SK-N-SH (cell line): ENCODE results near the gene FAM221B. TPM values are rescaled to one million over a fixed set of nuclear protein-coding genes. Genes with fewer than 3 reads are reported as not detected.

Experiments used
- CTCF ChIA-PET: fragments of 300-600, 350-600 bp; formaldehyde crosslinking; extraction: SDS; loops from one replicate; lab custom pipeline; 2021; lab: Yijun Ruan, JAX
- POLR2A ChIA-PET: fragments of 350-600 bp; sonication (Branson Sonifier 250); formaldehyde crosslinking; extraction: SDS; loops from one replicate; lab custom pipeline; 2020; ENCODE audit warnings: antibody characterized with exemption, inconsistent platforms; lab: Yijun Ruan, JAX
- DNase-seq: peaks from one replicate; pipeline ENCODE4 v3.0.0; 2012
- H2AFZ ChIP-seq: fragments of 200-600 bp; sonication (generic); 2 replicates; pipeline ENCODE4 v1.8.1; 2016; ENCODE audit warnings: antibody characterized with exemption, mild to moderate bottlenecking, low read depth
- H3F3A ChIP-seq: fragments of 200-600 bp; sonication (generic); replicated peaks from 2 replicates; pipeline ENCODE3; 2016; ENCODE audit warnings: antibody characterized with exemption, mild to moderate bottlenecking; ENCODE audit not compliant: insufficient read depth
- H3K27ac ChIP-seq, 2 experiments: fragments of 200-500 bp in 1 of 2; fragments of 200-600 bp in 1 of 2; sonication (Bioruptor generic) in 1 of 2; sonication (generic), shearing (Covaris generic) in 1 of 2; 2 replicates each; pipeline versions ENCODE4 v1.5.1 to v1.6.1; 2014 to 2016; ENCODE audit warnings: low read depth in 2 of 2, inconsistent platforms in 1 of 2, low read length in 1 of 2, mild to moderate bottlenecking in 1 of 2, mixed read lengths in 1 of 2
- H3K27me3 ChIP-seq: fragments of 200-600 bp; sonication (generic), shearing (Covaris generic); 2 replicates; pipeline ENCODE4 v1.6.1; 2016; ENCODE audit warnings: mixed run types; ENCODE audit not compliant: insufficient read depth
- H3K36me3 ChIP-seq, 2 experiments: fragments of 200-500 bp in 1 of 2; fragments of 200-600 bp in 1 of 2; sonication (Bioruptor generic) in 1 of 2; sonication (generic) in 1 of 2; replicated peaks in 1 of 2; 2 replicates each; pipeline versions ENCODE3 to v1.5.1; 2014 to 2016; ENCODE audit warnings: low read length in 1 of 2, mild to moderate bottlenecking in 1 of 2; ENCODE audit not compliant: insufficient read depth in 2 of 2, control insufficient read depth in 1 of 2
- H3K4me1 ChIP-seq, 2 experiments: fragments of 200-500 bp in 1 of 2; fragments of 200-600 bp in 1 of 2; sonication (Bioruptor generic) in 1 of 2; sonication (generic), shearing (Covaris generic) in 1 of 2; 2 replicates each; pipeline versions ENCODE4 v1.5.1 to v1.6.1; 2014 to 2016; ENCODE audit warnings: low read depth in 1 of 2, low read length in 1 of 2, mixed run types in 1 of 2; ENCODE audit not compliant: insufficient read depth in 2 of 2, control insufficient read depth in 1 of 2
- H3K4me2 ChIP-seq: fragments of 200-600 bp; sonication (generic), shearing (Covaris generic); 2 replicates; pipeline ENCODE4 v1.6.1; 2017; ENCODE audit warnings: mixed run types
- H3K4me3 ChIP-seq, 2 experiments: fragments of 200-500 bp in 1 of 2; fragments of 200-600 bp in 1 of 2; sonication (Bioruptor generic) in 1 of 2; sonication (generic), shearing (Covaris generic) in 1 of 2; 2 replicates each; pipeline versions ENCODE4 v1.5.1 to v1.8.1; 2014 to 2016; ENCODE audit warnings: low read depth in 2 of 2, inconsistent platforms in 1 of 2, low read length in 1 of 2, mild to moderate bottlenecking in 1 of 2, mixed read lengths in 1 of 2, moderate library complexity in 1 of 2
- H3K79me2 ChIP-seq: fragments of 200-600 bp; sonication (generic); 2 replicates; pipeline ENCODE4 v1.8.1; 2017; ENCODE audit warnings: mild to moderate bottlenecking; ENCODE audit not compliant: insufficient read depth
- H3K9ac ChIP-seq: fragments of 200-600 bp; sonication (generic); 2 replicates; pipeline ENCODE4 v1.6.1; 2017; ENCODE audit warnings: mixed run types
- H3K9me2 ChIP-seq: fragments of 200-600 bp; sonication (generic); 2 replicates; pipeline ENCODE4 v1.6.1; 2017; ENCODE audit warnings: mixed run types
- H3K9me3 ChIP-seq: fragments of 200-600 bp; sonication (generic); 2 replicates; pipeline ENCODE4 v1.6.1; 2017; ENCODE audit warnings: mixed run types, mild to moderate bottlenecking, moderate library complexity
- H4K20me1 ChIP-seq: fragments of 200-600 bp; sonication (generic); 2 replicates; pipeline ENCODE4 v1.6.1; 2017; ENCODE audit warnings: mild to moderate bottlenecking, mixed run types; ENCODE audit not compliant: insufficient read depth
- CTCF ChIP-seq: fragments of 200-600 bp; sonication (generic); IDR thresholded peaks from 2 replicates; pipeline ENCODE4 v1.6.1; 2017; ENCODE audit warnings: antibody characterized with exemption, mild to moderate bottlenecking, moderate library complexity
- FOXM1 ChIP-seq: IDR thresholded peaks from 2 replicates; pipeline ENCODE4 v1.4.0; 2012; ENCODE audit warnings: low read depth, mild to moderate bottlenecking
- GATA2 ChIP-seq: sonication (generic); formaldehyde crosslinking; IDR thresholded peaks from 2 replicates; pipeline ENCODE4 v1.5.0; 2020; ENCODE audit warnings: mild to moderate bottlenecking, missing genetic modification reagents
- IRF3 ChIP-seq: fragments of 150-350 bp; IDR thresholded peaks from 2 replicates; pipeline ENCODE4 v1.6.1; 2016; ENCODE audit warnings: mild to moderate bottlenecking, low read depth, low read length
- RCOR1 ChIP-seq: fragments of 150-350 bp; IDR thresholded peaks from 2 replicates; pipeline ENCODE4 v1.6.1; 2017; ENCODE audit warnings: antibody characterized with exemption, low read length
- REST ChIP-seq: IDR thresholded peaks from 2 replicates; pipeline ENCODE4 v1.6.1; 2012; ENCODE audit warnings: mild to moderate bottlenecking, low read depth, low read length, moderate library complexity
- SMC3 ChIP-seq: IDR thresholded peaks from 2 replicates; pipeline ENCODE4 v1.6.1; 2012; ENCODE audit warnings: low read depth, low read length, improper control_type of control experiment
- TEAD4 ChIP-seq: IDR thresholded peaks from 2 replicates; pipeline ENCODE4 v1.4.0; 2012; ENCODE audit warnings: mild to moderate bottlenecking, borderline replicate concordance; ENCODE audit not compliant: insufficient read depth
- WGBS: methylation state at CpG from one replicate; pipeline ENCODE4 v1.1.6; 2017; ENCODE audit warnings: low lambda C conversion rate; 5-methylcytosine and 5-hydroxymethylcytosine counted together
- polyA plus RNA-seq, 3 experiments: library from polyadenylated mRNA; depleted of rRNA; stranded (reverse); fragments of >200 nt; gene quantifications; 2 replicates each; pipeline ENCODE4 v1.2.3, GENCODE V29; 2012

Gene FAM221B
- polyA plus RNA-seq, 1 of the 3 experiments (the other 2 are of a cell fraction), result not detected

- peaks cover 0 to 10% of the 10 kb centered on the region in 2 experiments; a peak in 2 of 4 replicates for H3K4me1 ChIP-seq
- no peak overlapping the region for H3K4me3 ChIP-seq
- no peaks in the 10 kb centered on the region for H3K27me3 ChIP-seq
- no peaks in the 10 kb centered on the region for H3K9me2 ChIP-seq
- peaks cover 0 to 20% of the 10 kb centered on the region in 2 experiments for H3K36me3 ChIP-seq
- H2AFZ ChIP-seq, result no peak overlapping the region
- H3K4me2 ChIP-seq, result no peak overlapping the region
- no peaks in the 10 kb centered on the region for H4K20me1 ChIP-seq
- ChIA-PET POLR2A (no interaction called here), CTCF (interaction anchor here (0.7 to 2.1 kb wide), 9 partner anchors 9 to 271 kb away, joined by 3 to 21 read pairs (median 3); no protein-coding TSS in a partner anchor)
- H3K79me2 ChIP-seq, result no peaks in the 10 kb centered on the region
- peaks cover 13% of the 10 kb centered on the region for H3F3A ChIP-seq
- 64% methylated on average over 4 of the region's 4 CpGs for WGBS
- no peak for TF ChIP-seq IRF3
- no peak for TF ChIP-seq REST
- TF ChIP-seq RCOR1, result no peak
- no peak for TF ChIP-seq FOXM1
- TF ChIP-seq CTCF, result no peak
- peak; percentile 8; the same call in 1 of the 2 replicates for TF ChIP-seq GATA2 (CRISPR knock-in tag)
- TF ChIP-seq SMC3, result no peak
- no peak for TF ChIP-seq TEAD4
- TF ChIP-seq, all 33 proteins: peak for 1
- Histone ChIP-seq H3K27ac (peak overlapping the region in 1 of 2 experiments; percentile 47; a peak in 3 of 4 replicates), H3K9me3 (no peaks in the 10 kb centered on the region), H3K9ac (no peak overlapping the region)
- DNase-seq, result peak; percentile 40
Measured at GRCh38 chr9:35798658-35799374, 29.7 kb downstream of the FAM221B start.
